Measurements from ENCODE around the gene LAYN. TPM values are rescaled to one million over a fixed set of nuclear protein-coding genes. Genes with fewer than 3 reads are reported as not detected.

The LAYN gene
- total RNA-seq, 1 donor = 48.7 TPM

DNA sequence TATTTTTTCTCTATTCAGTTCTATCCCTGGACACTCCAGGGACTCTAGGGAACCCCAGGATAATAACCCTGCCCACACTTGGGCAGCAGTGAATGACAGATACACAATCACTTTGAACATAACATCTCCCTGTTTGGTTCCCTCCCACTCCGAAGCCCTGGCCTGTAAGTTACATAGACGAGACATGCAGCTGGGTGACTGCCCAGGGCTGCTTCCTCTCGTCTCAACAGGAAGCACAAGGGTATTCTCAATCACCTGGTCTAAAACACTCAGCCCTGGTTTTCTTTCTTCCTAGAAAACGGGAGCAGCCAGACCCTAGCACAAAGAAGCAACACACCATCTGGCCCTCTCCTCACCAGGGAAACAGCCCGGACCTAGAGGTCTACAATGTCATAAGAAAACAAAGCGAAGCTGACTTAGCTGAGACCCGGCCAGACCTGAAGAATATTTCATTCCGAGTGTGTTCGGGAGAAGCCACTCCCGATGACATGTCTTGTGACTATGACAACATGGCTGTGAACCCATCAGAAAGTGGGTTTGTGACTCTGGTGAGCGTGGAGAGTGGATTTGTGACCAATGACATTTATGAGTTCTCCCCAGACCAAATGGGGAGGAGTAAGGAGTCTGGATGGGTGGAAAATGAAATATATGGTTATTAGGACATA lies 19.4 kb downstream of the LAYN start:
- no peak for DNase-seq (ENCODE audit: low read depth)
- TF ChIP-seq CTCF (IDR thresholded peaks at IDR 0.05; ENCODE audit: insufficient read depth, low read length) = no peak
- H3K4me3 ChIP-seq (ENCODE audit: low read depth, low read length) = no peak overlapping the region

- no peak for TF ChIP-seq CTCF (IDR thresholded peaks at IDR 0.05; ENCODE audit: insufficient read depth, low read length)
- H3K4me3 ChIP-seq (ENCODE audit: low read depth, low read length) = no peak overlapping the region
- DNase-seq (ENCODE audit: low read depth) = no peak
Observed at GRCh38 chr11:111560800-111561199, 20.3 kb downstream of the LAYN start.

DNA sequence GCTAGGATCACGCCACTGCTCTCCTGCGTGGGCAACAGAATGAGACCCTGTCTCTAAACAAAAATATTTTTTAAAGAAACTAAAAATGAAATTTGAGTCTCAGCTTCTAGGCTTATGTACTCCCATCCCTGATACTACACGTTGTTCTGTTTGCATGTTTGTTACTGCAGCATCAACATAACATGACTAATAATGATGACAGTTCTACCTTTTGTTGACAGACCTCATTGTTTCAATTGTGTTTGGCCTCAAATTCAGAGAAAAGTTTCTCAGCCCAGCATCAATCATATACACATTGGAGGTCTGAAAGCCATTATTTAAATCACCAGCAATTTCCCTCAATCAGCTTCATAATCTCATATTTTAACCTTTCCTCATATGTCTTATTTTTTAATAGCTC lies 20.8 kb downstream of the LAYN start:
- DNase-seq (ENCODE audit: low read depth) = no peak
- no peak overlapping the region for H3K4me3 ChIP-seq (ENCODE audit: low read depth, low read length)
- TF ChIP-seq CTCF (IDR thresholded peaks at IDR 0.05; ENCODE audit: insufficient read depth, low read length) = no peak

GRCh38 chr11:111561791-111562325 lies 21.3 kb downstream of the LAYN start:
- DNase-seq (ENCODE audit: low read depth) = peak; percentile 70
- H3K4me3 ChIP-seq (ENCODE audit: low read depth, low read length) = no peak overlapping the region
- no peak for TF ChIP-seq CTCF (IDR thresholded peaks at IDR 0.05; ENCODE audit: insufficient read depth, low read length)

DNA sequence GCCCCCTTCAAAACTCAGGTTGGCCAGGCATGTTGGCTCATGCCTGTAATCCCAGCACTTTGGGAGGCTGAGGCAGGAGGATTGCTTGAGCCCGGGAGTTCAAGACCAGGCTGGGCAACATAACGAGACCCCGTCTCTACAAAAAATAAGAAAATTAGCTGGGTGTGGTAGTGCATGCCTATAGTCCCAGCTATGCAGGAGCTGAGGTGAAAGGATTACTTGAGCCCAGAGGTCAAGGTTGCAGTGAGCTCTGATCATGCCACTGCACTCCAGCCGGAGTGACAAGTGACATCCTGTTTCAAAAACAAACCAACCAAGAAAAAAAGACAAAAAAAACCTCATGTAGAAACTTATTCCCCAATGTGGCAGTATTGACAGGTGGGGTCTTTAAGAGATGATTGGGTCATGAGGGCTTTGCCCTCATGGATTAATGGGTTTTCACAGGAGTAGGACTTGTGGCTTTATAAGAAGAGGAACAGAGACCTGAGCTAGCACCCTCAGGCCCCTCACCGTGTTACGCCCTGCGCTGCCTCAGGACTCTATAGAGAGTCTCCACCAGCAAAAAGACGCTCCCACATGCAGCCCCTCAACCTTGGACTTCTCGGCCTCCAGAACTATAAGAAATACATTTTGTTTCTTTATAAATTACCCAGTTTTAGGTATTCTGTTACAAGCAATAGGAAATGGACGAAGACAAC lies 22.3 kb downstream of the LAYN start:
- TF ChIP-seq CTCF (IDR thresholded peaks at IDR 0.05; ENCODE audit: insufficient read depth, low read length) = no peak
- DNase-seq (ENCODE audit: low read depth) = no peak
- H3K4me3 ChIP-seq (ENCODE audit: low read depth, low read length) = no peak overlapping the region

DNA sequence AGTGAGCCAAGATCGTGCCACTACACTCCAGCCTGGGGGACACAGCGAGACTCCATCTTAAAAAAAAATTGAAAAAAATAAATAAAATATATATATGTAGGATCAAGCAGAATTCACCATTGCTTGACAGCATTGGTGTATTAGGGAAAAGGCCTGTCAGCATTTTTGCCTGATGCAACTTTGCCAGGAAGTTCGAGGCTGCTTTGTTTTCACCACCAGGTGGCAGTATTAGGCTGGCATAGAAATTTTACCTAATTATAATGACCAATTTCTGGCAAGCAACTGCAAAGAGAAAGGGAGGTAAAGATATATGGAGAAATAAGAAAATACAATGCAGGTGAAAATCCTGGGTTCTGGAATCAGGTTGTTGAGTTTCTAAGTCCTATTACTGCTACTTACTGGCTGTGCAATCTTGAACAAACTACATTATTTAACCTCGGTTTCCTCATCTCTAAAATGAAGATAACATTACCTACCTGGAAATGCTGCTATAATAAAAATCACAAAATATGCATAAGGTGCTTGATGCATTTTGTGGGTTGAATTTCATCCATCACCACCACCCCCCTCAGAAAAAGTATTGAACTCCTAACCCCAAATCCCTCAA lies 24.7 kb downstream of the LAYN start:
- peak; percentile 85 for TF ChIP-seq CTCF (IDR thresholded peaks at IDR 0.05; ENCODE audit: insufficient read depth, low read length)

More for the DNA sequence above, 24.7 kb downstream of the LAYN start:
- no peak overlapping the region for H3K4me3 ChIP-seq (ENCODE audit: low read depth, low read length)
- peak; percentile 89 for DNase-seq (ENCODE audit: low read depth)
